Neural cell (in vitro differentiated cells): ENCODE data around the gene ABHD17C. TPM values are rescaled to one million over a fixed set of nuclear protein-coding genes. Genes with fewer than 3 reads are reported as not detected.
A peak's percentile ranks its signal among the peaks of the same experiment; 100 is the strongest.

Experiments used
- H2AFZ ChIP-seq: fragments of 200-600, 300-800 bp; sonication (generic), shearing (Covaris generic); 2 replicates; pipeline ENCODE4 v1.6.0; 2014; ENCODE audit warnings: low read depth, mild to moderate bottlenecking, antibody characterized with exemption, low read length, moderate library complexity
- H3F3A ChIP-seq: fragments of 200-600 bp; shearing (Covaris generic); 2 replicates; pipeline ENCODE4 v1.6.1; 2016; ENCODE audit warnings: mild to moderate bottlenecking, moderate library complexity, mixed read lengths, antibody characterized with exemption, low read length; ENCODE audit not compliant: insufficient read depth, poor library complexity, severe bottlenecking
- H3K27ac ChIP-seq: fragments of 200-600, 300-800 bp; sonication (generic), shearing (Covaris generic); 2 replicates; pipeline ENCODE4 v1.5.1; 2014; ENCODE audit warnings: mild to moderate bottlenecking, low read length, moderate library complexity
- H3K27me3 ChIP-seq: fragments of 300-800, 200-600 bp; sonication (generic), shearing (Covaris generic); 2 replicates; pipeline ENCODE4 v1.6.0; 2014; ENCODE audit warnings: mild to moderate bottlenecking, low read depth, low read length, moderate library complexity; ENCODE audit not compliant: insufficient read depth
- H3K36me3 ChIP-seq: fragments of 300-800, 200-600 bp; sonication (generic), shearing (Covaris generic); 2 replicates; pipeline ENCODE4 v1.5.1; 2014; ENCODE audit warnings: mild to moderate bottlenecking, antibody characterized with exemption, low read length, moderate library complexity; ENCODE audit not compliant: insufficient read depth
- H3K4me2 ChIP-seq: fragments of 300-800, 200-600 bp; sonication (generic), shearing (Covaris generic); 2 replicates; pipeline ENCODE4 v1.6.0; 2014; ENCODE audit warnings: mild to moderate bottlenecking, low read length
- H3K4me3 ChIP-seq: fragments of 300-800, 200-600 bp; sonication (generic), shearing (Covaris generic); 2 replicates; pipeline ENCODE4 v1.5.1; 2014; ENCODE audit warnings: mild to moderate bottlenecking, low read length, moderate library complexity
- H3K79me2 ChIP-seq: fragments of 200-600 bp; shearing (Covaris generic); replicated peaks from 2 replicates; pipeline ENCODE4 v1.6.0; 2014; ENCODE audit warnings: mild to moderate bottlenecking, low read length, moderate library complexity; ENCODE audit not compliant: insufficient read depth
- H3K9ac ChIP-seq: fragments of 300-800, 200-600 bp; sonication (generic), shearing (Covaris generic); 2 replicates; pipeline ENCODE4 v1.6.1; 2016; ENCODE audit warnings: mild to moderate bottlenecking, low read length, mixed read lengths
- H3K9me2 ChIP-seq: fragments of 200-600 bp; shearing (Covaris generic); 2 replicates; pipeline ENCODE4 v1.6.1; 2016; ENCODE audit warnings: mild to moderate bottlenecking, low read length, mixed read lengths; ENCODE audit not compliant: insufficient read depth
- H3K9me3 ChIP-seq: fragments of 200-600, 300-800 bp; sonication (generic), shearing (Covaris generic); 2 replicates; pipeline ENCODE4 v1.6.1; 2016; ENCODE audit warnings: mild to moderate bottlenecking, mixed run types, low read length, moderate library complexity, mixed read lengths
- H4K20me1 ChIP-seq: fragments of 200-600 bp; shearing (Covaris generic); 2 replicates; pipeline ENCODE4 v1.6.1; 2016; ENCODE audit warnings: mild to moderate bottlenecking, mixed run types; ENCODE audit not compliant: insufficient read depth
- CTCF ChIP-seq: fragments of 450-650 bp; IDR thresholded peaks from 2 replicates; pipeline ENCODE4 v1.5.1; 2014; ENCODE audit warnings: antibody characterized with exemption, mild to moderate bottlenecking, moderate library complexity; ENCODE audit not compliant: poor library complexity, severe bottlenecking
- EP300 ChIP-seq: fragments of 450-650 bp; conservative IDR thresholded peaks from 2 replicates; pipeline ENCODE4 v1.6.1; 2014; ENCODE audit warnings: antibody characterized with exemption, mild to moderate bottlenecking, moderate library complexity; ENCODE audit not compliant: poor library complexity, severe bottlenecking
- EZH2 ChIP-seq: fragments of 200-600, 300-800 bp; shearing (Covaris generic), sonication (generic); IDR thresholded peaks from 2 replicates; pipeline ENCODE4 v1.6.1; 2014; ENCODE audit warnings: antibody characterized with exemption, low read length, borderline replicate concordance, mild to moderate bottlenecking; ENCODE audit not compliant: insufficient read depth, poor library complexity, severe bottlenecking
- MXI1 ChIP-seq: fragments of 450-650 bp; conservative IDR thresholded peaks from 2 replicates; pipeline ENCODE4 v1.6.1; 2014; ENCODE audit warnings: antibody characterized with exemption, mild to moderate bottlenecking; ENCODE audit not compliant: poor library complexity, severe bottlenecking
- POLR2AphosphoS5 ChIP-seq: IDR thresholded peaks from 2 replicates; pipeline ENCODE4 v1.6.1; 2012
- RAD21 ChIP-seq: fragments of 450-650 bp; conservative IDR thresholded peaks from 2 replicates; pipeline ENCODE4 v1.6.1; 2014; ENCODE audit warnings: antibody characterized with exemption, mild to moderate bottlenecking, moderate library complexity
- REST ChIP-seq: IDR thresholded peaks from 2 replicates; pipeline ENCODE4 v1.6.1; 2012; ENCODE audit warnings: borderline replicate concordance
- SMC3 ChIP-seq: fragments of 450-650 bp; conservative IDR thresholded peaks from 2 replicates; pipeline ENCODE4 v1.6.1; 2014; ENCODE audit warnings: antibody characterized with exemption, mild to moderate bottlenecking, moderate library complexity; ENCODE audit not compliant: poor library complexity
- TAF1 ChIP-seq: IDR thresholded peaks from 2 replicates; pipeline ENCODE4 v1.6.1; 2012; ENCODE audit warnings: low read depth
- polyA plus RNA-seq: library from polyadenylated mRNA; depleted of rRNA; stranded (reverse); fragments of >200 nt; gene quantifications from 2 replicates; pipeline ENCODE4 v1.2.3, GENCODE V29; 2014

ABHD17C gene
- polyA plus RNA-seq, 1 donor from 2014 or later = 18.3 TPM

- Histone ChIP-seq H3K27me3 (no peaks in the 10 kb centered on the region), H4K20me1 (peaks cover 6% of the 10 kb centered on the region), H3K9me3 (no peaks in the 10 kb centered on the region), H3K36me3 (no peaks in the 10 kb centered on the region), H3K27ac (no peak overlapping the region), H2AFZ (no peak overlapping the region), H3K4me2 (no peak overlapping the region), H3K9me2 (no peaks in the 10 kb centered on the region), H3K4me3 (peak overlapping the region; percentile 26), H3K9ac (no peak overlapping the region), H3F3A (no peaks in the 10 kb centered on the region), H3K79me2 (peaks cover 32% of the 10 kb centered on the region)
- TF ChIP-seq MXI1 (no peak), POLR2AphosphoS5 (no peak), TAF1 (no peak), CTCF (no peak), EP300 (no peak), SMC3 (no peak), REST (no peak), RAD21 (no peak), EZH2 (no peak)
These were observed 3.6 kb downstream of the ABHD17C start for GRCh38 chr15:80698676-80699075.

- Histone ChIP-seq H3K4me3 (no peak overlapping the region), H3K4me2 (no peak overlapping the region), H3K9me2 (no peaks in the 10 kb centered on the region), H3K27me3 (no peaks in the 10 kb centered on the region), H2AFZ (no peak overlapping the region), H3K36me3 (no peaks in the 10 kb centered on the region), H3F3A (no peaks in the 10 kb centered on the region), H3K9me3 (no peaks in the 10 kb centered on the region), H4K20me1 (peaks cover 6% of the 10 kb centered on the region), H3K9ac (no peak overlapping the region), H3K27ac (no peak overlapping the region), H3K79me2 (peaks cover 32% of the 10 kb centered on the region)
- TF ChIP-seq TAF1 = no peak
- no peak for TF ChIP-seq MXI1
- TF ChIP-seq SMC3 = no peak
- TF ChIP-seq REST = no peak
- no peak for TF ChIP-seq CTCF
- no peak for TF ChIP-seq EZH2
- TF ChIP-seq RAD21 = no peak
- no peak for TF ChIP-seq POLR2AphosphoS5
- TF ChIP-seq EP300 = no peak
These were observed 4.9 kb downstream of the ABHD17C start for GRCh38 chr15:80699981-80700380.
